Suprapubic skin (tissue), 3 donors: ENCODE measurements around the gene PXT1.

ENCODE experiments used
- CTCF ChIP-seq, 2 donors: fragments of 200-600 bp in 1 of 2; fragments of 450-650 bp in 1 of 2; sonication (generic) in 1 of 2; IDR thresholded peaks; one replicate each; pipeline ENCODE4 v1.5.1; 2016 to 2019; ENCODE audit warnings: antibody characterized with exemption in 2 of 2, mild to moderate bottlenecking in 1 of 2, moderate library complexity in 1 of 2
- EP300 ChIP-seq: sonication (generic); formaldehyde crosslinking; IDR thresholded peaks from one replicate; pipeline ENCODE4 v1.6.1; 2017; ENCODE audit warnings: antibody characterized with exemption
- POLR2A ChIP-seq, 2 donors: fragments of 450-650 bp; IDR thresholded peaks; one replicate each; pipeline ENCODE4 v1.6.1; 2017; ENCODE audit warnings: antibody characterized with exemption in 2 of 2, mild to moderate bottlenecking in 2 of 2, moderate library complexity in 2 of 2

GRCh38 chr6:36364669-36365479 lies 77.8 kb downstream of the PXT1 start:
- no peak for TF ChIP-seq CTCF (IDR thresholded peaks at IDR 0.05)
- TF ChIP-seq POLR2A (IDR thresholded peaks at IDR 0.05), result no peak
- no peak for TF ChIP-seq EP300
